Spinal cord (tissue), 10 donors: ENCODE measurements around the gene SLC39A8. TPM values are rescaled to one million over a fixed set of nuclear protein-coding genes. Genes with fewer than 3 reads are reported as not detected.

Experiments
- DNase-seq, 6 donors: peaks; one replicate each; pipeline versions ENCODE4 v3.0.0 to v3.0.0-alpha.2; 2013 to 2015; ENCODE audit warnings: low spot score in 6 of 6, low read depth in 4 of 6
- H3K27ac ChIP-seq: one replicate; pipeline ENCODE4 v1.5.1; 2013; ENCODE audit warnings: low read depth, low read length, control low read depth
- H3K27me3 ChIP-seq: one replicate; pipeline ENCODE4 v1.6.1; 2013; ENCODE audit warnings: low read length; ENCODE audit not compliant: control insufficient read depth, insufficient read depth
- H3K36me3 ChIP-seq: one replicate; pipeline ENCODE4 v1.6.1; 2013; ENCODE audit warnings: low read length; ENCODE audit not compliant: control insufficient read depth, insufficient read depth
- H3K4me1 ChIP-seq: one replicate; pipeline ENCODE4 v1.6.1; 2013; ENCODE audit warnings: low read length; ENCODE audit not compliant: control insufficient read depth, insufficient read depth
- H3K4me3 ChIP-seq: one replicate; pipeline ENCODE4 v1.5.1; 2013; ENCODE audit warnings: low read depth, low read length, control low read depth
- H3K9me3 ChIP-seq: one replicate; pipeline ENCODE4 v1.6.1; 2013; ENCODE audit warnings: low read length; ENCODE audit not compliant: control insufficient read depth, insufficient read depth
- WGBS: methylation state at CpG from one replicate; pipeline ENCODE4 v1.1.5; 2013; ENCODE audit warnings: missing lambda C conversion rate; ENCODE audit not compliant: insufficient coverage; 5-methylcytosine and 5-hydroxymethylcytosine counted together
- polyA plus RNA-seq, 2 donors: library from polyadenylated mRNA; unstranded; fragments of 120-200 nt; gene quantifications; one replicate each; pipeline ENCODE4 v1.2.1, GENCODE V29; 2013; ENCODE audit not compliant: insufficient read length in 2 of 2
- total RNA-seq, 2 donors: library from RNA; depleted of rRNA in 1 of 2; stranded (reverse); fragments of 120-200 nt in 1 of 2; fragments of >200 nt in 1 of 2; gene quantifications; one replicate each; pipeline versions ENCODE4 v1.2.3 to v1.2.4, GENCODE V29; 2013 to 2014
- donor health status: healthy.

Gene SLC39A8
- total and polyA plus RNA-seq, 4 donors, result 9.2 to 21.2 (median 14.3) TPM

- Histone ChIP-seq H3K9me3 (no peaks in the 10 kb centered on the region), H3K36me3 (no peaks in the 10 kb centered on the region), H3K4me1 (no peaks in the 10 kb centered on the region), H3K4me3 (no peak overlapping the region), H3K27ac (no peak overlapping the region), H3K27me3 (no peaks in the 10 kb centered on the region)
- no peak for DNase-seq
- no CpG with 5 or more reads among the region's 1 CpG for WGBS
Measured at GRCh38 chr4:102311407-102311806, 33.9 kb downstream of the SLC39A8 start.

- 43% methylated on average over 1 of the region's 1 CpG for WGBS
- Histone ChIP-seq H3K4me1 (no peaks in the 10 kb centered on the region), H3K27ac (no peak overlapping the region), H3K9me3 (no peaks in the 10 kb centered on the region), H3K27me3 (no peaks in the 10 kb centered on the region), H3K36me3 (no peaks in the 10 kb centered on the region), H3K4me3 (no peak overlapping the region)
- DNase-seq, result no peak
Measured at GRCh38 chr4:102308032-102308799, 37.1 kb downstream of the SLC39A8 start.

GRCh38 chr4:102305666-102306065, 39.6 kb downstream of the SLC39A8 start:
- Histone ChIP-seq H3K9me3 (no peaks in the 10 kb centered on the region), H3K4me1 (no peaks in the 10 kb centered on the region), H3K27me3 (no peaks in the 10 kb centered on the region), H3K27ac (no peak overlapping the region), H3K4me3 (no peak overlapping the region), H3K36me3 (no peaks in the 10 kb centered on the region)
- no CpG with 5 or more reads among the region's 1 CpG for WGBS
- no peak for DNase-seq

GRCh38 chr4:102302762-102303161, 42.5 kb downstream of the SLC39A8 start:
- no CpG with 5 or more reads among the region's 1 CpG for WGBS
- Histone ChIP-seq H3K9me3 (no peaks in the 10 kb centered on the region), H3K4me3 (no peak overlapping the region), H3K27ac (no peak overlapping the region), H3K4me1 (no peaks in the 10 kb centered on the region), H3K36me3 (no peaks in the 10 kb centered on the region), H3K27me3 (no peaks in the 10 kb centered on the region)
- no peak for DNase-seq

GRCh38 chr4:102301167-102301566, 44.1 kb downstream of the SLC39A8 start:
- Histone ChIP-seq H3K27me3 (no peaks in the 10 kb centered on the region), H3K9me3 (no peaks in the 10 kb centered on the region), H3K4me3 (no peak overlapping the region), H3K27ac (no peak overlapping the region), H3K36me3 (no peaks in the 10 kb centered on the region), H3K4me1 (no peaks in the 10 kb centered on the region)
- no peak for DNase-seq
- no CpG with 5 or more reads among the region's 1 CpG for WGBS

GRCh38 chr4:102299354-102300107, 45.8 kb downstream of the SLC39A8 start:
- Histone ChIP-seq H3K27ac (no peak overlapping the region), H3K4me1 (no peaks in the 10 kb centered on the region), H3K4me3 (no peak overlapping the region), H3K36me3 (no peaks in the 10 kb centered on the region), H3K27me3 (no peaks in the 10 kb centered on the region), H3K9me3 (no peaks in the 10 kb centered on the region)
- DNase-seq, result peak in 5 of 6 donors; percentile 4 to 70 (median 11)
- WGBS, result 22% methylated on average over 1 of the region's 4 CpGs

GRCh38 chr4:102298716-102299115, 46.6 kb downstream of the SLC39A8 start:
- H3K36me3 ChIP-seq, result no peaks in the 10 kb centered on the region
- no peak overlapping the region for H3K4me3 ChIP-seq
- no CpG with 5 or more reads among the region's 1 CpG for WGBS
- no peaks in the 10 kb centered on the region for H3K4me1 ChIP-seq
- H3K9me3 ChIP-seq, result no peaks in the 10 kb centered on the region
- H3K27ac ChIP-seq, result no peak overlapping the region
- no peaks in the 10 kb centered on the region for H3K27me3 ChIP-seq
- DNase-seq, result no peak

GRCh38 chr4:102295153-102295862, 50.0 kb downstream of the SLC39A8 start:
- H3K4me3 ChIP-seq, result no peak overlapping the region
- no peaks in the 10 kb centered on the region for H3K36me3 ChIP-seq
- no peaks in the 10 kb centered on the region for H3K9me3 ChIP-seq
- H3K27me3 ChIP-seq, result no peaks in the 10 kb centered on the region
- DNase-seq, result no peak
- no peak overlapping the region for H3K27ac ChIP-seq
- H3K4me1 ChIP-seq, result no peaks in the 10 kb centered on the region

- Histone ChIP-seq H3K27me3 (no peaks in the 10 kb centered on the region), H3K9me3 (peaks cover 3% of the 10 kb centered on the region), H3K36me3 (no peaks in the 10 kb centered on the region), H3K4me3 (no peak overlapping the region), H3K27ac (no peak overlapping the region), H3K4me1 (no peaks in the 10 kb centered on the region)
- no peak for DNase-seq
Measured at GRCh38 chr4:102288497-102288896, 56.8 kb downstream of the SLC39A8 start.
